ENCODE measurements around the gene ZNF526.

- TF ChIP-seq CBFA2T3 (IDR thresholded peaks at IDR 0.05) (no peak), ZBTB33 (CRISPR knock-in tag; IDR thresholded peaks at IDR 0.05) (no peak), GATAD2A (IDR thresholded peaks at IDR 0.05) (no peak), TCF7L2 (IDR thresholded peaks at IDR 0.05; ENCODE audit: low read depth, low read length) (no peak), E2F8 (IDR thresholded peaks at IDR 0.05; ENCODE audit: low read depth, partially characterized antibody) (no peak), FOXM1 (IDR thresholded peaks at IDR 0.05; ENCODE audit: low read depth) (no peak), FOXM1 (CRISPR knock-in tag; IDR thresholded peaks at IDR 0.05; ENCODE audit: low read depth) (no peak), TBP (optimal IDR thresholded peaks at IDR 0.05; ENCODE audit: low read depth, low read length) (no peak), MEF2A (IDR thresholded peaks at IDR 0.05; ENCODE audit: control insufficient read depth, low read depth, low read length) (no peak), CTCF (IDR thresholded peaks at IDR 0.05 in 2 of 3, conservative IDR thresholded peaks at IDR 0.05 in 1 of 3; ENCODE audit: insufficient read depth in 2 of 3, low read depth in 1 of 3, low read length in 3 of 3) (no peak), E2F6 (IDR thresholded peaks at IDR 0.05; ENCODE audit: borderline replicate concordance in 1 of 2, extremely low read depth in 1 of 2, insufficient read depth in 1 of 2, insufficient read length in 1 of 2, low read depth in 1 of 2, low read length in 1 of 2, poor library complexity in 1 of 2, severe bottlenecking in 1 of 2) (no peak), GTF2E2 (tag; IDR thresholded peaks at IDR 0.05) (no peak), HIVEP1 (CRISPR knock-in tag; IDR thresholded peaks at IDR 0.05) (no peak), NFIC (IDR thresholded peaks at IDR 0.05) (no peak), HOXB6 (CRISPR knock-in tag; IDR thresholded peaks at IDR 0.05; ENCODE audit: borderline replicate concordance) (no peak)
Measured at GRCh38 chr19:42206871-42207755, 13.0 kb upstream of the ZNF526 start.

All from K562 (cell line).